HepG2 (cell line): ENCODE results near the gene PCP4L1. TPM values are rescaled to one million over a fixed set of nuclear protein-coding genes. Genes with fewer than 3 reads are reported as not detected.

Source experiments
- CENPT ChIP-seq: sonication (generic); formaldehyde crosslinking; IDR thresholded peaks from 2 replicates; pipeline ENCODE4 v1.8.0; 2022; ENCODE audit warnings: low read depth, mild to moderate bottlenecking, moderate library complexity, missing genetic modification reagents
- DMTF1 ChIP-seq: sonication (generic); formaldehyde crosslinking; IDR thresholded peaks from 2 replicates; pipeline ENCODE4 v1.4.0; 2020; ENCODE audit warnings: mild to moderate bottlenecking, missing genetic modification reagents
- EP300 ChIP-seq, 3 experiments: sonication (generic) in 1 of 3; formaldehyde crosslinking in 1 of 3; IDR thresholded peaks; 2 replicates each; pipeline versions ENCODE4 v1.5.1 to v1.6.1; 2011 to 2020; ENCODE audit warnings: low read depth in 2 of 3, low read length in 2 of 3, borderline replicate concordance in 1 of 3, improper control_type of control experiment in 1 of 3, mild to moderate bottlenecking in 1 of 3, missing genetic modification reagents in 1 of 3, moderate library complexity in 1 of 3
- PRDM4 ChIP-seq: sonication (generic); formaldehyde crosslinking; IDR thresholded peaks from 2 replicates; pipeline ENCODE4 v1.9.0; 2021; ENCODE audit warnings: missing genetic modification reagents, borderline replicate concordance
- TERF1 ChIP-seq: sonication (generic); formaldehyde crosslinking; IDR thresholded peaks from 2 replicates; pipeline ENCODE4 v1.8.0; 2022; ENCODE audit warnings: mild to moderate bottlenecking, missing genetic modification reagents, moderate library complexity
- THAP7 ChIP-seq: sonication (generic); formaldehyde crosslinking; IDR thresholded peaks from 2 replicates; pipeline ENCODE4 v1.8.1; 2023; ENCODE audit warnings: mild to moderate bottlenecking, missing genetic modification reagents
- ZNF160 ChIP-seq: sonication (generic); formaldehyde crosslinking; IDR thresholded peaks from 2 replicates; pipeline ENCODE4 v1.8.0; 2022; ENCODE audit warnings: mild to moderate bottlenecking, inconsistent platforms, missing genetic modification reagents
- ZNF3 ChIP-seq: IDR thresholded peaks from 2 replicates; pipeline ENCODE4 v1.7.0; 2017; ENCODE audit warnings: inconsistent platforms
- ZNF362 ChIP-seq: sonication (generic); formaldehyde crosslinking; IDR thresholded peaks from 2 replicates; pipeline ENCODE4 v1.4.0; 2020; ENCODE audit warnings: missing genetic modification reagents, mild to moderate bottlenecking, borderline replicate concordance
- ZNF44 ChIP-seq: sonication (generic); formaldehyde crosslinking; IDR thresholded peaks from 2 replicates; pipeline ENCODE4 v1.5.1; 2020; ENCODE audit warnings: mild to moderate bottlenecking, missing genetic modification reagents
- ZNF609 ChIP-seq: sonication (generic); formaldehyde crosslinking; IDR thresholded peaks from 2 replicates; pipeline ENCODE4 v1.4.0; 2020; ENCODE audit warnings: mild to moderate bottlenecking, missing genetic modification reagents, borderline replicate concordance
- ZNF720 ChIP-seq: sonication (generic); formaldehyde crosslinking; IDR thresholded peaks from 2 replicates; pipeline ENCODE4 v1.4.0; 2020; ENCODE audit warnings: missing genetic modification reagents
- polyA plus RNA-seq, 8 experiments: library from polyadenylated mRNA; depleted of rRNA in 3 of 8; stranded (reverse) in 7 of 8; unstranded in 1 of 8; fragments of >200 nt; fragmentation: Illumina TruSeq in 4 of 8; extraction: Trizol in 4 of 8; gene quantifications; 2 replicates each; pipeline versions ENCODE4 v1.2.1 to v1.2.3, GENCODE V29; 2011 to 2016; ENCODE audit warnings: low read depth in 4 of 8, missing spikeins in 1 of 8, mixed read lengths in 1 of 8; ENCODE audit not compliant: insufficient read depth in 1 of 8
- total RNA-seq, 5 experiments: library from RNA; depleted of rRNA; stranded (reverse); fragments of >200 nt; fragmentation: Illumina TruSeq; extraction: Trizol; gene quantifications; 2 replicates each; pipeline ENCODE4 v1.2.3, GENCODE V29; 2016; ENCODE audit warnings: low read depth in 1 of 5

PCP4L1 gene
- total and polyA plus RNA-seq, 2 of the 13 experiments (the other 11 are each of a cell fraction or from before 2014, with no cell fraction given), result 0.28 TPM; not detected in 1

- TF ChIP-seq PRDM4 (CRISPR knock-in tag), result no peak
- TF ChIP-seq ZNF609 (CRISPR knock-in tag), result no peak
- 0 out of 4 replicates have a peak, but pooled peaks of 1 of the 2 experiments have one; percentile 16 for TF ChIP-seq EP300 (IDR thresholded peaks at IDR 0.05; ENCODE audit: low read depth in 2 of 2, low read length in 2 of 2)
- TF ChIP-seq EP300 (CRISPR knock-in tag; IDR thresholded peaks at IDR 0.05; ENCODE audit: borderline replicate concordance), result no peak
- TF ChIP-seq CENPT (CRISPR knock-in tag), result no peak
- no peak for TF ChIP-seq ZNF720 (CRISPR knock-in tag)
- peak; percentile 63 for TF ChIP-seq ZNF362
- no peak for TF ChIP-seq ZNF44 (CRISPR knock-in tag)
- no peak for TF ChIP-seq DMTF1 (CRISPR knock-in tag)
- no peak for TF ChIP-seq TERF1 (CRISPR knock-in tag)
- TF ChIP-seq THAP7 (CRISPR knock-in tag), result no peak
- TF ChIP-seq ZNF160 (CRISPR knock-in tag), result 0 out of 2 replicates have a peak, but pooled peaks have one; percentile 22
- no peak for TF ChIP-seq ZNF3 (CRISPR knock-in tag)
Observed at GRCh38 chr1:161216945-161217712, 41.4 kb upstream of the PCP4L1 start (continued).
